GM19452 (cell line): ENCODE data around the gene WDFY3.

Experiments used
- ATAC-seq: cut with Tn5 transposase; IDR thresholded peaks from one replicate; pipeline ENCODE4 v1.9.1; 2021; ENCODE audit not compliant: unreplicated experiment

Gene WDFY3

DNA sequence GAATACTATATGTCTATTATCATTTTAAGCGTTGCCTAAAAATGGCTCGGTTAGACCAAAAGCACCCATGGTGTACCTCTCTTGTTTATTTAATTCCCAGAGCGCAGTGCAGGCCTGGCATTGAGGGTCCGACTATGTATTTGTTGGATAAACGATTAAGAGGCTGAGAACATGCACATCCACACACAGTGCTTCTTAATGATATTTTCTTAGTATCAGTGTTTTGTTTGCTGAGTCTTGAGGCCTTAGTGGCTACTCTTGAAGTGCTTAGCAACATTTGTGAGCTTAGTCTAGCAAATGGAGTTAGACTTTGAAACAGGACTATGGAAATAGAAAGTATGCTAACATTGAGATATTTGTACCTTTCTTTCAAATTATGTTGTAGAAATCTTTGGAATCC lies 339.8 kb downstream of the WDFY3 start:
- no peak for ATAC-seq

DNA sequence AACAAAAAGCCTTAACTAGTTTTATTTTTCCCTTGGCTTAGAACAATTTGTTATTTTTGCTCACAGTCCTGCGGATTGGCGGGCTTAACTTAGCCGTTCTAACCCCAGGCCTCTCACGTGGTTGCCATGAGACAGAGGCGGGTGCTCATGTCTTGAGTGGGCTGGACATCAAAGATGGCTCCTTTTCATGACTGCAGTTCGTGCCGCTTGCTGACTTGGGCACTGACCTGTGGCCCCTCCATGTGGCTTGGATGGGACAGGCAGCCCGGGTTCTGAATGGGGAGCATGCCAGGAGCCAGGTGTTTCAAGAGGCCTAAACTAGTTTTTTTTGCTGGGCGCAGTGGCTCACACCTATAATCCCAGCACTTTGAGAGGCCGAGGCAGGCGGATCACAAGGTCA lies 342.8 kb downstream of the WDFY3 start:
- ATAC-seq = no peak

DNA sequence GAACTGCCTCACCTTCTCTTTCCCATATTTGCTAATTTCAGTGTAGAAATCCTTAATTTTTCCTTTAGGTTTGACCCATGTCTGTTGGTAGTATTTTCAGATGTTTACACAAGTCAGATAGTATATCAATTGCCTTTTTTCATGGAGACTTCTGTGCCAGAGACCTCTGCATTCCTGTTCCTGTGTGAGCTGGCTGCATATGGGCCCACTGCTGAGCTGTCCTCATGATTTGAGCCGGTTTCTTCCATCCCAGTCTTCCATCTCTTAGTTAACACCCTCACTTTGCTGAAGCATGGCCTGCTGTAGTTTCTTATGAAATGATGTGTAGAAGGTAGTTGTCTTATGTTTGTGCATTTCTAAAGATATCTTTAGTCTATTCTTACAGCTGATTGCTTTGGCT lies 343.5 kb downstream of the WDFY3 start:
- ATAC-seq = no peak
